Putamen (tissue), 1 donor: ENCODE measurements around the gene MEGF9.
"Not testable (repeated sequence)": the region's sequence is repeated elsewhere in the genome, so short reads cannot be mapped to it uniquely, and the experiment has no call there.

Experiments used
- DNase-seq: peaks from one replicate; pipeline ENCODE4 v3.0.0-alpha.2; 2016; ENCODE audit warnings: low spot score

The MEGF9 gene

DNA sequence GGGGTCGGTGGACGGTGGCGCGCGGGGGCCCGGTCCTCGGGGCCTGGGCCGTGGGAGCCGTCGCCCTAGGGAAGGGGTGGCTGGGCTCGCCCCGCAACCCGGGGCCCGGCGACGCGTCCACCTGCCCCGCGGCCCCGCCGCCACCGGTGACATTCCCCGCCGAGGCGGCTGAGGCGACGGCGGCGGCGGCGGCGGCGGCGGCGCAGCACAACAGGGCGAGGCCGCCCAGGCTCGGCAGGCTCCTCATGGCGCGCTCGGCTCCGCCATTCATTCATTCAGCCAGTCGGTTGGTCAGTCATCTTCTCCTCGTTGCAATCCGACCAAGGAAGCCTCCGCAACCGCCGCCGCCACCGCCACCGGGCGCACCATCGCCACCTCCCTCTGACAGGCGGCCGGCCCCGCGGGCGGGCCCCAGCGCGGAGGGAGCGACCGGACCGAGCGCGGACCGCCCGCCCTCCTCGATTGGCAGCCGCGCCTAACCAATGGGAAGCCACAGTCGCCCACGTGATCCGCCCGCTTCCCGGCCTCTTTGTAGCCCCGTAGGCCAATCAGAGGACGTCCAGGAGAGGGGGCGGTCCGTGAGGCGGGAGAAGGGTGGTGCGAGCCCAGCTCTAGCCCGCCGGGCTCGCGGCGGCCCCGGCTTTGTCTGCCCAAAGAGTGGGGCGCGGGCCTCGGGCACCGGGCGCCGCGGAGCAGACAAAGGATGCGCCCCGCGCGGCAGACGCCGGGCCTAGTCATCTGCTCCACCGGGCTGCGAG is at the start of gene MEGF9:
MEGF9 (minus strand) TSS at position 383 of the 758 bp plus-strand sequence; CDS start at position 271, 112 bp downstream.
- peak; percentile 99 for DNase-seq

DNA sequence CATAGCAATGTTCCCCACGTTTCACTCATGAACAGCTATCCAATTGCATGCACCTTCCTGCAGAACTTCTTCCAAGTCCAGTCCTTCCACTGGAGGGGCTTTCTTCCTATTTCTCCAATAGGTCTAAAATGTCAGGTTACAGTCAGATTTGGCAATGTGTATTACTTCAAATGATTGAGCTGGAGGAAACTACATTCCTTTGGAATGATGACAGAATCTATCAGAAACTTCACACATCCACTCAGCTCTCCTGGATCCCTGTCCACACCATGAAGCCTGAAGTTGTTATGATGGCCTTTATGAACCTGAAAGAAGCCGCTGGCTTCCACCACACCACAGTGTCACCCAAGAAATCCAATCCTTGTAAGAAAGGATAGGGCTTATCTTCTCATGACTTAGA is 46.7 kb upstream of the MEGF9 start:
- no peak for DNase-seq

DNA sequence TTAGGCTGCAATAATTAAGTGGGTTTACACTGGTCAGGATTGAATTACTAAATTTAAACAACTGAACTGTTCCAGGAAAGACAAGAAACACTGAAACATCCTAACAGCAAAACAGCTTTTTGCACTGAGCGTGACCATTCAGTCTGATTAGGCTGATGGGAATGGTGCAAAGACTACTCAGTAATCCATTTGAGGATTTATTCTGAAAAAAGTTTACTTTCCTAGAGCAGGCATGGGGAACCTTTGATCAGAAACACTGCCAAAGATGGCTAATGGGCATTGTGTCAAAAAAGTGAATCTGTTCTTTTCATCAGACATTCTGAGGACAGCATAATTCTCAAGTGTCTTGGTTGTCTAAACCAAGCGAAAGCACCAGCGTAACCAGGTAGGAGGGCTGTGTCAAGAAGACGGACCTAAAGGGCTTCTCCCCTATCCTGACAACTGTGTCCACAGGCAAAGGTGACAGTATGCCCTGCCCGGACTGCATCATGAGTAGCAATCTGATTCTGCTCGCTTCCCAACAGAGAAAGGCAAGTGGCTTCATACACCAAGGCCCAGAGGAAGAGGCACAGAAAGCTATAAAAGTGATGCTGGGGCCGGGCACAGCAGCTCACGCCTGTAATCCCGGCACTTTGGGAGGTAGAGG is 45.6 kb upstream of the MEGF9 start:
- DNase-seq, result no peak

DNA sequence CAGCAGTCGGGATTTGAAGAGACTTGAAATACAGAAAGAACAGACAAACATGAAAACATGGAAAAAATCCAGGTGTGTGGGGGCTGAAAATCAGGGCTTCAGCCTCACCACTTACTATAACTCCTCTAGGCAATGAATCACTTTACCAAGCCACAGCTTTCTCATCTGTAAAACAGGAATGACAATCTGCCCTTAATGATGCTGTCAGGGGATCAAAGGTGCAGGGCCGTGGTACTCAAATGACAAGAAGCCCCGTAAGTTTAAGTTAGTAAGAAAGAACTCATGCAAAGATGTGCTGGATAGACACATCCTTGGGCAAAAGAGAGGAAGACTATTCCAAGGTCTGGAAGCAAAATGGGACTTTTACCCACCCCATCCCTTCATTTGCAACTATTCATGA is 44.3 kb upstream of the MEGF9 start:
- no peak for DNase-seq

DNA sequence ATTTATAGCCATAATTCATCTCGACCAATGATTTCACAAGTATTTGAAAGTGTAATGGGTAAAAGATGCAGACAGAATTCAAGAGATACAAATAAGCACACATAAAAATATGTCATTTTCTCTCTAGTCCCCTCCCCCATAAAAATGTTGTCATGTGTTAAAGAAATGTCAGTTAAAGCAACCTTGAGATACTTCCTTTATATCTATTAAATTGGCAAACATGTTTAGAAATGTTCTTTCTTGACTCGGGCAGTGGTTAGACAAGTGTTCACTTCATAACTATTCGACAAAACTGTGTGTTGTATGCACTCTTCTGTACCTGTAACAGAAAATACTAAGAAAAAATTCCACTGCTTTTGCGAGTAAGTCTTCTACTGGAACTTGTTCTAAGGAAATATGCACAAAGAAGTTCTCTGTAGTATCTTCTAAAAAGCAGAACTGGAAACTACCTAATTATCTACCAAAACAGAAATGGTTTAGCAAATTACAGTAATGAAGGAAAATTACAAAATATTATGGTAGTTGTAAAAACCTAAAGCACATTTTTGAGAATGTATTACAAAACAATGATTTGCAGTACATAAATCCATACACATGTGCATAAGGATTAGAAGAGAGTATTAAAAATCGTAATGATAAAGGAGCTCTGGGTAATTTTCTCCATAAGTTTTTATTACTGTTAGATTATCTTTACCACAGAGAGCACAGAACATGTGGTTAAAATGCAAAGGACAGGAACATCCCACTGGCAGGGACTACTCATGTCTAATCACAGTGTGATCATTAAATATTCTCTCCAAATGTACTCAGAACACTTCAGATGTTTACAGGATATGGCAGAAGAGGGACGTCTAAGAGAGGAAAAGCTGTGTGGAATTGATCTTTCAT is 43.0 kb upstream of the MEGF9 start:
- no peak for DNase-seq

DNA sequence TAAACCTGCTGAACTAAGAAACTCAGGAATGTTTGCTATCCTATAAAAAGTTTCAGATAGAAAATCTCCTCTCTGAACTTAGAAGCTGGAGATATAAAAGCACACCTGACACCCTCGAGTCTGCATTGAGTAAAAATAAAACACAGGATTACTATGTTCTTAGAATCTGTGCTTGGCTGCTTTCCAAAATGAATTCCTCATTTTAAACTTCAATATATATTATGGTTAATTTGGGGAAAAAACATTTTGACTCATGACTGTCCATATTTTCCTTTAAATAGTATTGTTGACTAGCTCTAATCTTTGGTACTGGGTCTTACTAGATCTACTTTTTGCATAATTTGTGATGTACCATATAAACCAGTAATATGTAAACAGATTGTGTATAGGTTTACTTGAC is 42.3 kb upstream of the MEGF9 start:
- no peak for DNase-seq

DNA sequence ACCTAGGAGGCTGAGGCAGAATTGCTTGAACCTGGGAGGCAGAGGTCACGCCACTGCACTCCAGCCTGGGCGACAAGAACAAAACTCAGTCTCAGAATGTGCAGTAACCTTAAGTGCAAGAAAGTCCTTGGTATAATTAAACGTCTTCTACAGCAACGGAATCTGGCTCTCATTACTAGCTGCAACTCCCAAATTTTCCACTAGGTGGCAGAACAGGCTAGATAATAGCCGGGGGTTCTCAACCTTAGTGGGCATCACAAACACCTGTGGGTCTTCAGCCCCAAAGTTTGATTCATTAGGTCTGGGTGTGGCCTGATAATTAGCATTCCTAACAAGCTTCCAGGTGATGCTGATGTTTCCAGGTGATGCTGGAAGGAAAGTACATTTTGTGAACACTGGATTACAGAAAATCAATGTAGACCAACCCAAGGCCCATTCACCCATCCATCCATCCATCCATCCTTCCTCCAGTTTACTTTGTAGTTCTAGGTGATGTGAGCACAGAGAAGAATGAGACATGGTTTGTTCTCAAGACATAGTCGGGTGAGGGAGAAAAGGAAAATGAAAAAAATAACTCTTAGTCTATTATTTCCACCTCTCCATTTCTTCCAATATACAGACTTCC is 41.7 kb upstream of the MEGF9 start:
- peak; percentile 44 for DNase-seq

DNA sequence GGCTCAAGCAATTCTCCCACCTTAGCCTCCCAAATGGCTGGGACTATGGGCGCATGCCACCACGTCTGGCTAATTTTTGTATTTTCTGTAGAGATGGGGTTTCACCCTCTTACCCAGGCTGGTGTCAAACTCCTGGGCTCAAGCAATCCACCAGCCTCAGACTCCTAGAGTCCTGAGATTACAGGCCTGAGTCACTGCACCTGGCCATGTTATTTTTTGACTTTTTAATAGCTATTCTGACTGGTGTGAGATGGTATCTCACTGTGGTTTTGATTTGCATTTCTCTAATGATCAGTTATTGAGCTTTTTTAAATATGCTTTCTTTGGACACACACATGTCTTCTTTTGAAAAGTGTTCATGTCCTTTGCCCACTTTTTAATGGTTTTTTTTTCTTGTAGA is 40.8 kb upstream of the MEGF9 start:
- DNase-seq, result no peak

DNA sequence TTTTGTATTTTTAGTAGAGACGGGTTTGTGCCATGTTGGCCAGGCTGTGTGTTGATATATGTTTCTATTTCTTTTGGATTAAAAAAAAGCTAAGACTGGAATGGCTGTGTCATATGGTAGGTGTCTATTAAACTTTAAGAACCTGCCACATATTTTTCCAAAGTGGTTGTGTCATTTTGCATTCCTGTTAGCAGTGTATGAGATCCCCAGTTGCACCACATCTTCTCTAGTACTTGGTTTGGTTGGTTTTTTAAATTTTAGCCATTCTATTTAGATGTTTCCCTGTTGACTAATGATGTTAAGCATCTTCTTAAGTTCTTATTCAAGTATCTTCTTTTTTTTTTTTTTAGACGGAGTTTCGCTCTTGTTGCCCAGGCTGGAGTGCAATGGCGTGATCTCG is 36.2 kb upstream of the MEGF9 start:
- DNase-seq, result no peak

DNA sequence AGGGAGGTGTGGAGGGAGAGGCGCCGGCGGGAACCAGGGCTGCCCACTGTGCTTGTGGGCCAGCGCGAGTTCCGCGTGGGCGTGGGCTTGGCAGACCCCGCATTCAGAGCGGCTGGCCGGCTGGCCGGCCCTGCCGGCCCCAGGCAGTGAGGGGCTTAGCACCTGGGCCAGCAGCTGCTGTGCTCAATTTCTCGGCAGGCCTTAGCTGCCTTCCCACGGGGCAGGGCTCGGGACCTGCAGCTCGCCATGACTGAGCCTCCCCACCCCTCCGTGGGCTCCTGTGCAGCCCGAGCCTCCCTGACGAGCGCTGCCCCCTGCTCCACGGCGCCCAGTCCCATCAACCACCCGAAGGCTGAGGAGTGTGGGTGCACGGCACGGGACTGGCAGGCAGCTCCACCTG is 32.1 kb upstream of the MEGF9 start:
- DNase-seq, result not testable (repeated sequence)

DNA sequence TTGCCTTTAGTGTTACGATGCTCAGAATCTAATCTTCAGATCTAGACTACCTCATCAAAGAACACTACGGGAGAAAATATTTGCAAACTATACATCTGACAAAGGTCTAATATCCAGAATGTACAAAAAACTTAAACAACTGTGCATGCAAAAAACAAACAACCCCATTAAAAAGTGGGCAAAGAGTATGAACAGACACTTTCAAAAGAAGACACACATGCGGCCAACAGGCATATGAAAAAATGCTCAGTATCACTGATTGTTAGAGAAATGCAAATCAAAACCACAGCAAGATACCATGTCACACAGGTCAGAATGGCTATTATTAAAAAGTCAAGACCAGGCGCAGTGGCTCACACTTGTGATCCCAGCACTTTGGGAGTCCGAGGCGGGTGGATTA is 31.0 kb upstream of the MEGF9 start:
- no peak for DNase-seq

DNA sequence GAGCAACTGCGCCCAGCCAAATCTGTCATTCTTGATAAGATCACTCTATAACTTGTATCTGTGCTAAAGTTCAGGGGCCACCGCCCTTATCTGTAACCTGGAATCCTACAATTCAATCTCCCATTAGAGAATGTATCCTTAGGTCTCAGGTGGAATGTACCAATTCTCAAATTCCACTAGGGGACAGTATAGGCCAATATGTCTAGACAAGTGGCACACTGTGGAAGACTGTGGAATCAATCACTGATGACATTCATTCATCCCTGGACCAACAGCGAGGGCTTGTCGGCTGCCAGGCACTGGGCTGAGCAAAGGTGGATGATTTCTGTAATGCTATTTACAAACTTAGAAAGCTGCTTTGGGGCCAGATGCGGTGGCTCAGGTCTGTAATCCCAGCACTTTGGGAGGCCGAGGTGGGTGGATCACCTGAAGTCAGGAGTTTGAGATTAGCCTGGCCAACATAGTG is 28.7 kb upstream of the MEGF9 start:
- no peak for DNase-seq

DNA sequence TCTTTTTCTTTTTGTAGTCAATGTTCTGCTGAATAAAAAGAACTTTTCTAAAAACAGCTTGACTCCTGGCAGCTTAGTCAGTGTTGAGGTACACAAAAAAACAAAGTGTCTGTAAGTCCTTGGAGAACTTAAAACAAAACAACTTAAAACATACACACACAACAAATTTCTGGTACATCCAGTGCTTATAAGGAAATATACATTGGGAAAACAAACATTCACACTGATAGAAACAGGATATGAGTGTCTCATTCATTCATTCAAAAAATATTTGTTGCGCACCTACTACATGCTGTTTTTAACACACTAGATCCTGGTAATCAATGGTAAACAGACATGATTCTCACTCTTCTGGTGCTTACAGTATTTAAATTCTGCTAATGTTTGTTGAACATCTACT is 27.4 kb upstream of the MEGF9 start:
- DNase-seq, result no peak

DNA sequence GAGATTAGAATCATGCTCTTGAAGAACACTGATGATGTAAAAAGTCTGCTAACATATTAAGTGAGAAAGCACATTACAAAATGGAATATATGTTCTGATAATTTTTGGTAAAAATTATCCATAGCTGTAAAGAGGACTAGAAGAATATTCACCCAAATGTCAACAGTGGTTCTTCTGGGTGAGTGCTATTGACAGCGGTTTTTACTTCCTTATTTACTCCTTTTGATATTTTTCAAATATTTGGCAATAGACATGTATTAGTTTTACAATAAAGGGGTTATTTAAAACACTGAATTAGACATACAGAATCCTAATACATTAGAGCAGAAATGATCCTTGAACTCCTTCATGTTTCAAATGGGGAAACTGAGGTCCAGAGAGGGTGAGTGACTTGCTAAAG is 26.9 kb upstream of the MEGF9 start:
- DNase-seq, result no peak

DNA sequence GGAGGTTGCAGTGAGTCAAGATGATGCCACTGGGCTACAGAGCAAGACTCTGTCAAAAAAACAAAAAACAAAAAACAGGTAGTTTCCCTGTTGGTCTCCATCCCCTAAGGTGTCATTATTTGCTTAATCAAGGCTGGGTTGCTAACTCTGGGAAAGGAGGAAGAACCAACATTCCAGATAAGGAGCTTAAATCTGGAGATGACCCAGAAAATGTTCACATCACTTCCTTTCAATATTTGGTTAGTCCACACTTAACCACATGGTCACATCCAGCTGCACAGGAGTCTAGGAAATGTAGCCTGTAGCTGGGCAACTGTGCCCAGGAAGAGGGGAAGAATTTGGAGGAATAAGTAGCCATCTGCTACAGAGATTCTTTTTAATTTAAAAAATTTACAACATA is 25.9 kb upstream of the MEGF9 start:
- DNase-seq, result no peak

DNA sequence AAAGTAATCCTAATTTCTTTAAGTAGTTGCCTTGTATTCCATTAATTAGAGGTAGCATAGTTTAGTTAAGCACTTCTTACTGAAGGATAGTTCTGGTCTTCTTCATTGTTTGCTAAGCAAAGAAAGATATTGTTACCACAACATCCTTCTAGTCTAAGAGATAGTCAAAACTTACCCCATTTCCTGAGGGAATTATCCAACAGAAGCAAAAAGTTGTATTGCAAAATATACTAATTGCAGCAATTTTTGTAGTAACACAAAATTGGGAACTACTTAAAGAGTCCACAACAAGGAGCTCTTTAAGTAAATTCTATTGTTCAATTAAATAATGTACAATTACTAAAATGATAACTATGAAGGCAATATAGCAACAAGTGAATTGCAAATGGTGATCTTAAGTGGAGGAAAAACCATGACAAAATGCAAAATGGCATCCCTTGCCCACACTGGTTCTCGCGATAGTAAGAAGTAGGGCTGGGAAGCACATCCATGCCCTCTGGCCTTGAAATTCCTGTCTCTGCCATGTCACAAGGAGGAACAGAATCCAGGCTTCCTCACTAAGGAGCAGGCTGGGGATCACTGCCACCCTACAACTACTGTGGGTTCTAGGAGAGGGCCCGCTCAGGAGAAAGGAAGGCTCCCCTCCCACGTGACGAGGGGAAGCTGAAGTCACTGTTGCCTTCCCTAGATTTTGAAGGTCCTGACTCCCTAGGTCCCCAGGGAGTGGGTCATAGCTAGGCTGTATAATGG is 23.3 kb upstream of the MEGF9 start:
- no peak for DNase-seq

DNA sequence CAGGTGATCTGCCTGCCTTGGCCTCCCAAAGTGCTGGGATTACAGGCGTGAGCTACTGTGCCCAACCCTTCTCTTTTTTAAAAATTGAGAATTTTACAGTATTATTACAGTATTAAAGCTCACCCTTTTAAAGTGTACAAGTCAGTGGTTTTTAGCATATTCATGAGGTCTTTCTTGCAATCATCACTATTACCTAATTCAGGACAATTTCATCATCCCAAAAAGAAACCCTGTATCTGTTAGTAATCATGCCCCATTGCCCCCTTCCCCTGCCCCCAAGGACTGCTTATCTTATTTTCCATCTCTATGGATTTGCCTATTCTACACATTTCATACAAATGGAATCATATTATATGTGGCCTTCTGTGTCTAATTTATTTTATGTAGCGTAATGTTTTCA is 22.6 kb upstream of the MEGF9 start:
- no peak for DNase-seq

DNA sequence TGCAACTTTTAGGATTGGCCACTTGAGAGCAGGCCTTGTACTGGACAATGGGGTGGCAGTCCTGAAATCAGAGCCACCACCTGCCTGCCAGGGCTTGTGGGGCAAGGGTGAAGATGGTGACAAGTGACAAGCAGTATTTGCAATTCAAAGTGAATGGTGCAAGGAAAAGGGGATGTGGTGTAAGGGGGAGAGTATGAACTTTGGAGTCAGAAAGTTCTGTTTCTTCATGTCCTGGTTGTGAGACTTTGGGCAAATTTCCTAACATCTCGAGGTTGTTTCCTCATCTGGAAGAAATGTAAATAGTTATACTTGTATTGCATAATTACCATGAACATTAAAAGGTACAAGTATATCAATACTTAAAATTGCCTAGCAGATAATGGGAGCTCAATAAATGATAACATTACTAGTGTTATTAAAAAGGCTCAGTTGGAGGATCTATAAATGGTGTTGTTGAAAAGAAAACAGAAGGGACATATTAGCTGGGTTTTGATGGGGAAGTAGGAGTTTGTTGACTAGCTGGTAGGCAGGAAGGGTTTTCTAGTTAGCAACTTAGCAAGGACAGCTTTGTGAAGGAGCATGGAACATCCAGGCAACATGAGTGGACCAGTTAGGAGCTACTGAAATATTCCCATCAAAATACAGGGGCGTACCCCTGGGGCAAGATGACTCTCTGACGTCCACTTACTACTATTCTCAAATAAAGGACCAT is 21.3 kb upstream of the MEGF9 start:
- DNase-seq, result no peak

DNA sequence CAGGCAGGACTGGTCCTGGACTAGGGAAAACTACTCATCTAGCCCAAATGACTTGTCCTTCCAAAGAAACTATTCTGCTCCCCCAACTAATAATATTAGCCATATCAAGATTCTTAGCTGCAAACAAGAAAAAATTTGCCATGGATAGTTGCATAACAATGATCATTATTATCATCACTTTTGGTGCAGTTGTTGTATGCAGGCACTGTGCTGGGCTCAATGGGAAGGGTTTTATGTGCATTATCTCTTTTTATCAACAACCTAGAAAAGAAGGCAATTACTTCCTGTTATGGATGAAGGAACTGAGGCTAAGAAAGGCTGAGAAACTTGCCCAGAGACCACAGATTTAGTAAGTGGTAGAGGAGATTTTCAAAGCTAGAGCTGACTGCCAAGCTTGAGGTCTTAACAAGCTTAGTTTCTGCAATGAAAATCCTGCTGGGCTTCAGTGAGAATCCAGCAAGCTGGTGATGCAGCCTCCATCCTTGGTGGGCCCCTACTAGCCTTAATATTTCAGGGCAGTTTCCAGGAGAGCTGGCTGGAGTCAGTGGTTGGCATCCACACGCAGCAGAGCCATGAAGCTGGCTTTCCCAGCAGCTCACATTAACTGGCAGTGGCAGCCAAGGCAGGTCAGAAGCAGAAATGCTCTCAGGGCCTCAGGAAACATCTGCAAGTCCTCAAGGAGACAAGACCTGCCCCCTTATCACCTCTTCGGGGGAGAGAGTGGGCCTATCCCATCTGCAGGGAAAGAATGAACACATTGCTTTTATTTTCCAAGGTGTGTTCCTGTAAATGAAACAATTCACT is 20.5 kb upstream of the MEGF9 start:
- DNase-seq, result no peak

DNA sequence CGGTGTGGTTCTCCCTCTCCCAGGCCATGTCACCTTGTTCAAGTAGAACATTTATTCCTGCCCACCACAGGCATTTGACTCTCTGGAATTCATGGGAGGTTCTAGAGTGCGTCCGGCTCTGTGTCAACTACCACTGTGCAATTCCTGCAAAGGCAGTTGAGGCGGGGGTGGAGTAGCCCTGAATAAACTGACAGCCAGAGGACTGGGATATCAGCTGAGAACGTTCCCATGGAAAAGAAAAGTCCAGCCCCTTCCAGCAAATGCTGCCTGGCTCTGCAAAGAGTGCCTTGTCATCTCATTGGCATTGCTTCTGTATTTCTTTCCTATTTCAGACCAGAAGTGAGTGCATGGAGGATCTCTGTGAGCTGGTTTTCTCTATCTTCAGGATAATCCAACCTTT is 18.9 kb upstream of the MEGF9 start:
- DNase-seq, result no peak
